Left renal pelvis (tissue), 4 donors: ENCODE data around the gene SH2B2. TPM values are rescaled to one million over a fixed set of nuclear protein-coding genes. Genes with fewer than 3 reads are reported as not detected.

Experiments used
- DNase-seq, 4 donors: peaks; one replicate each; pipeline ENCODE4 v3.0.0-alpha.2; 2013; ENCODE audit warnings: low read depth in 4 of 4, low spot score in 3 of 4
- polyA plus RNA-seq, 4 donors: library from polyadenylated mRNA; unstranded; fragments of 120-200 nt; gene quantifications; one replicate each; pipeline ENCODE4 v1.2.1, GENCODE V29; 2013; ENCODE audit not compliant: insufficient read length in 4 of 4

Gene SH2B2
- polyA plus RNA-seq, 4 donors: 1.7 to 5.4 (median 2.7) TPM

DNA sequence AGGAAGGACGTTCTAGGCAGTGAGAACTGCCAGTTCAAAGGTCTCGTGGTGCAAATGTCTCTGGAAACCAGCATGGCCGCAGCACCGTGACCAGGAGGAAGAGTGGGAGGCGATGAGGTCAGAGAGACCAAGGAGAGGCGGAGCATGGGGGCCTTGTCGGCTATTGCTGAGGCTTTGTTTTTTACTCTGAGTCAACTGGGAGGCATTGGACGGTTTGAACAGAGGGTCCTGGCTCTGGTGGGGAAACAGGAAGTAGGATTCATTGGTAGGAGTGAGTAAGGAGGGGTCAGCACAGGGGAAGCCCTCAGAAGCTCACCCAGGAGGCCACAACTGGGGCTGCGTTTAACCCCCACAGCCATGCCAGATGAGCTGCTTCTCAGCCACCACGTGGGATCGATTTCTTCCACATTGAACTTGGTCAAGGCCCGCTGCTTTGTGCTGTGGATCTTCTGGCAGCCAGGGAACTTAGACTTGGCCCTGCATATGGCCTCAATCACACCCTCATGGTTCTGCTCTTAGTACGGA lies 22.2 kb upstream of the SH2B2 start:
- no peak for DNase-seq

DNA sequence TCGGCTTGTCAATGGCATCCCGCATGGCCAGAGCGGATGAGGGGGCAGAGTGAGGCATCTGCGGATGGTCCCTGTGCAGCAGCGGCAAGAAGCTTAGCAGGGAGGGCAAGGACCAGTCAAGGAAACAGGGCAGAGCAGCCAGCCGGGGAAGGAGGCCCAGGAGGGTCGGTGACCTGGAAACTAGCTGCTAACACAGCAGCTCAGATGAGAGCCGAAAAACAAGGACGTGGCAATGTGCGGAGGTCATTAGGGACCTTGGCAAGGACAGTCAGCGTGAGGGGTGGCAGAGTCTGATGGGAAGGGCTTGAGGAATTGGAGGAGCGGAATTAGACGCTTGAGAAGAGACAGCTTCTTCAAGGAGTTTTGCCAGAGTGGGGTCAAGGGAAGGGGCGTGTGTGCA lies 20.1 kb upstream of the SH2B2 start:
- DNase-seq: no peak

DNA sequence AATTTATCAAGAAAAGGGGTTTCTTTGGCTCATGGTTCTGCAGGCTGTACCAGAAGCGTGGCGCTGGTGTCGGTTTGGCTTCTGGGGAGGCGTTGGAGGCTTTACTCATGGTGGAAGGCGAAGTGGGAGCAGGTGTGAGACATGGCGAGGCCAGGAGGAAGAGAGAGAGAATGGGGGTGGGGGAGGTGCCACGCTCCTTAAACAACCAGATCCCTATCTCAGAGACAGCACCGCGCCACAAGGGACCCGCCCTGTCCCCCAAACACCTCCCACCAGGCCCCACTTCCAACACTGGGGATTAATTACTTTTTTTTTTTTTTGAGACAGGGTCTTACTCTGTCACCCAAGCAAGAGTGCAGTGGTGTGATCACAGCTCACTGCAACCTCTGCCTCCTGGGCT lies 18.0 kb upstream of the SH2B2 start:
- DNase-seq: no peak

- no peak for DNase-seq
These were observed 16.3 kb upstream of the SH2B2 start for GRCh38 chr7:102270178-102270887.

DNA sequence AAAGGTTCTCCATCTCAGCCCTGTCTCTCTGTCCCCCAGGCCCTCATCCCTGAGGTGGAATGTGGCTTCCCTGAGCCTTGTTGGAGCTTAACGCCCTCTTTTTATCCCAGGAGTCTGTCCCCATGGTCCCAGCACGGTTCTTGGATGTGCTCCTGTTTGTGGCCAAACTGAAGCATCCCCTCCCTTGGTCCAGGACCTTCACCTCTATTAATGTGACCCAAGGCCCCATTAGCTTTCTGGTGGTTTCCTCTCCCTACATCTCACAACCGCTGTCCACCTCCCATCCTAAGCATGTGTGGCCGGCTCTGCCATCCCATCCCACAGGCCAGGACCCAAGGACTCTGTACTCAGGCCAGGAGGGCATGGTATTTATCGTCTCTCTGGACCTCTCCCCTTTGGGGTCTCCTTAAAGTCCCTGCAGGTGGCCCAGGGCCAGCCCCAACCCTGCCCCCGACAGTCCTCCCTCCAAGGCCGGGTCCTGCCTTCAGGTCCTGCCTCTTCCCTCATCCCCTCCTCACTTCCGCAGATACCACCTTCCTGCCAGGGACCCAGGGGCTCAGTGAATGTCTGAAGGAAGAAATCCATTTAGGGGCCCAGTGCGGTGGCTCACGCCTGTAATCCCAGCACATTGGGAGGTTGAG lies 15.4 kb upstream of the SH2B2 start:
- no peak for DNase-seq

DNA sequence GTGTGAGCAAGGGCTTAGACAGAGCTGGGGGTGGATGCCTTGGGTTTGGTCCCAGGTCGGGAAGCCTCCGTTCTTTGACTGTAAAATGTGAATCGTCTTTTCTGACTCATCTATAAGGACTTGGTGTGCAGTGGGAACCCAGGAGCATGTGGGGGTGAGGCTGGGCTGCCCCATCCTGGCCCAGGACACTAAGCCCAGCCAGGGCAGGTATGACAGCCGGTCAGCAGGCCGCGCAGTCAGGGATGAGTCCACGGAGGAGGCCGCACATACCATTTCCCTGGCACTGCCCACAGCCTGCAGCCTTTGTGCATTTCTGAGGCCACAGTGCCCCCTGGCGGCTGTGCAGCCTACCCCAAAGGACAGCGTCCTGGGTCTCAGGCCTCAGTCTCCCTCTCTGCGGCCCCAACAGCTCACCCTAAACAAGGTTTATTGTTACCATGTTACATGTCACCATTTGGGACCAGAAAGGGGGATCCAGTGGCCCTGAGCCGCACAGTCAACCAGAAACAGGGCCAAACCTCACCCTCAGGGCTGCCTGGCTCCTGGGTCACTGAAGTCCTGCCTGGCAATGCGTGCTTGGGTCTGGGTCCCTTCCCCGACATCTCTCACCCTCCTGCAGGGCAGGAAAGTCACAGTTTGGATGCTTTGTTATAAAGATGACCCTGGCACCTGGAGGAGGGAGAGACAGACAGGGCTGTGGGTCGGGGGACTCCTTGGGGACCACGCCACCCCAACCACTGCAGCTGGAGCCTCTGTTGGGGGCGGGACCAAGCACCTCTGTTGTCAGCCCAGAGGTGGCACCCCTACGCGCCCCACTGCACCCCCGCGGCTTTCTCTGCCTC lies 14.4 kb upstream of the SH2B2 start:
- no peak for DNase-seq

DNA sequence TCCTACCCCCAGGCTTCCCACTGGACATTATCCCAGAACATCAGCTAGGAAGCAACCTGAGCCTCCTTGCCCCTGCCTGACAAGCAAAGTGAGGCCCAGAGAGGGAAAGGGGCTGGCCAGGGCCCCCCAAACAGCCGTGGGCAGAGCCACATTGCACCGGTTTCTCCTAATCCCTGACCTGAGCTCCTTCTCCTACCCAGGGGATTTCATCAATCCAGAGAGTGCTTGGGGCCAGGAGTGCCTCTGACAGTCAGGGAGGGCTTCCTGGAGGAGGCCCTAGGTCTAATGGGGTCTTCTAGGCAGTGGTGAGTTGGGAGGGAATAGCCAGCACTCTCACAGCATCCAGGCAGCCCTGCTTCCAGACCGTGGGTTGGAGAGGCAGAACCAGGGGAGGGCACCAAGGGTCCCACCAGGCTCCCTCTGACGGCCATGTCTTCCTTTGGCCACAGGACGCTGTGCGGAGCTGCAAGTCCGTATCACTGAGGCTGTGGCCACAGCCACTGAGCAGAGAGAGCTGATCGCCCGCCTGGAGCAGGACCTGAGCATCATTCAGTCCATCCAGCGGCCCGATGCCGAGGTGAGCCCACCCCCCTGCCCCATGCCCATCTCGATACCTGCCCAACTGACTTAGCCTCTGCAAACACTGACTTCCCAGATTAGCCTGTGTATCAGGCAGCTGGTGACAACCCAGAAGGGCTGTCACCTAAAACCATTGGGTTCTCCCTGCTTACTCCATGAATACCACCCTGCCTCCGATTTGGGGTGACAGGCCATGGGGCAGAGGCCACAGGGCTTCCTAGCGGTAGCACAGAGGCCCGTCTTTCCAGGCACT lies 13.5 kb upstream of the SH2B2 start:
- DNase-seq: no peak

DNA sequence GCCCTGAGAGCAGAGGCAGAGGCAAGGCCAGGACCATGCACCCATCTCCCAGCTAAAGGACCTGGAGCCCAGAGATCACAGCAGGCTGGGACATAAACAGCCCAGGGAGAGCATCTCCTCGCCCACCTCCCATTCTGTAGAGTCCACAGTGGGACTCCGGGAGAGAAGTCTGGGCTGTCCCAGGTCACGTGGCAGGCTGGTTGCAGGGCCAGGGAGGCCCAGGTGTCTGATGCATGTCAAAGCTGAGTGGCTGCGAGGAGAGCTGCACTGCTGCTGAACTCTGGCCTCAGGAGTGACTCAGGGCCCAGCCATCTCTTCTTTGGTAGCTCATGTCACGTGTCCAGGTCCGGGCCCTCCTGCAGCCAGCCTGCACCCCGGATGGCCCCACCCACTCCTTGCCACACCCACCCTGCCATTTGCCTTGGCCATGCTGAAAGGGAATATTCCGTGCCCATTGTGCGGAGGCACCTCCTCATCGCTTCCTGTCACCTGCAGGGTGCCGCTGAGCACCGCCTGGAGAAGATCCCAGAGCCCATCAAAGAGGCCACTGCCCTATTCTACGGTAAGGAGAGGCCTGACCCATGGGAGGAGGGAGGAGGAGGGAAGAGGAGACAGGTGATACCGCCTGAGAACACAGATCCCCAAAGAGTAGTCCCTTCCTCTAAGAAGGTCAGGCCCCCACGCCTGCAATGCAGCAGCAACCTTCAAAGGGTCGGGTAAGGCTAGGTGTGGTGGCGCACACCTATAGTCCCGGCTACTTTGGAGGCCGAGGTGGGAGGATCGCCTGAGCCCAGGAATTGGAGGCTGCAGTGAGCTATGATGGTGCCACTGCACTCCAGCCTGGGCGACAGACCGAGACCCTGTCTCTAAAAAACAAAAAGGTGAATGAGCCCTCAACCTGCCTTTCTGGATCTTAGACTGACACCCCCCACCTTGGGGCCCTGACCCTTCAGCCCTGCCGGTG lies 12.6 kb upstream of the SH2B2 start:
- no peak for DNase-seq

- DNase-seq: no peak
These were observed 11.5 kb upstream of the SH2B2 start for GRCh38 chr7:102275123-102275703.

DNA sequence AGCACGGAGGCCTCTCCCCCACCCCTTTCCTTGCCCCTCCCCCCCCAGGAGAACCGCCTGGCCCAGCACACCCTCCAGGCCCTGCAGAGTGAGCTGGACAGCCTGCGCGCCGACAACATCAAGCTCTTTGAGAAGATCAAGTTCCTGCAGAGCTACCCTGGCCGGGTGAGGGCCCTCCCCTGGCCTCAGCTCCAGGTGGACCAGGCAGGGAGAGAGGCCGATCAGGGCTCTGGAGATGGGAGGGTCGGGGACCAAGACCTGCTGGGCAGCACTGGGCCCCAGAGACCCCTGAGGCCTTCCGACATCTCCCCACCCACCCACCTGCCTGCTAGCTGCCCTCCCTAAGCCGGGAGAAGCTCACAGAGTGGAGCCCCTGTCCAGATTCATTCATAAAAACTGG lies 8.8 kb upstream of the SH2B2 start:
- DNase-seq: no peak

DNA sequence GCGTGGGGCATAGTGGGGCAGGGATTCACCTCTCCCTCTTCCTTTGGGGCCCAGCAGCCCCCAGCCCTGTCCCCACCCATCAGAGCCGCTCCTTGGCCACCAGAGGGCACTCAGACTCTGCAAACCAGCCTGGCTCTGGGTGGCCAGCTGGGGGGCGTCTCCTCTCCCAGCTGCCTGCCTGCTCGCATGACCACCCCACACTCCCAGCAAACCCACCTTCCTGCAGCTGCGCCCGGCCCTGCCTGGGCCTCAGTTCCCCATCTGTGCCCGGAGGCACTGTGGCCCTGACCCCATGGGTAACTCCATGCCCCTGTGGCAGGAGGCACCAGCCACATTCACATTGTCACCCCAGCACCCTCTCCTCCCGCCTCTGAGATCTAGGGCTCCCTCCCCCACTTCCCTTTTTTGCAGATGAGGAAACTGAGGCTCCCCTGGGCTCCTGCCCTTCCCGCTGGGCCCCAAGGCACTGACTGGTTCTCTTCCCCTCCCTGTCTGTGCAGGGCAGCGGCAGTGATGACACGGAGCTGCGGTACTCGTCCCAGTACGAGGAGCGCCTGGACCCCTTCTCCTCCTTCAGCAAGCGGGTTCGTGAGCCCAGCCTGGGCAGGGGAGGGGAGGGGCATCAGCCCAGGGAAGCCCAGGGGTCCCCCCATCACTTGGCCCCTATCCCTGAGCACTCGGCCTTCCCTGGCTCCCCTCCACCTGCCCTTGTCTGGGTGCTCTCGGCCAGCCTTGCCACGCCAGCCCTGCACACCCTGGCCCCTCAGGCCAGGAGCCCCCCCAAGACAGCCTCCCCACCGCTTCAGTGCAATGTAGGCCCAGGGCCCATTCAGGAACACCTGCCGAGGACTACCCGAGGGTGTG lies 6.9 kb upstream of the SH2B2 start:
- no peak for DNase-seq

GRCh38 chr7:102280521-102280920 lies 6.1 kb upstream of the SH2B2 start:
- no peak for DNase-seq

DNA sequence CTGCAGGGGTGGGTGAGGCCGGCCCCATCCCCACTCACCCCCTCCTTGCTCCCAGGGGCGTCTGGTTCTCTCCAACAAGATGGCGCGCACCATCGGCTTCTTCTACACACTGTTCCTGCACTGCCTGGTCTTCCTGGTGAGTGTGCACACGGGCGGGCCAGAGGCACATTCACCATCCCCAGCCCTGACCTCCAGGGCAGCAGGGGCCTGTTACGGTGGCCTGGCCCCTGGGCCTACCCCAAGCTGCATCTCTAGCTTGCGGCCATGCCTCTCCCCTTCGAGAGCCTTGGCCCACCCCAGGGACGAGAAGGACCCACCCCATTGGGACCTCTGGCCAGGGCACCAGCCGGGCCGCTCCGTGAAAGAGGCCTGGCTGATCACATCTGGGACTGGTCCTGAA lies 4.9 kb upstream of the SH2B2 start:
- DNase-seq: no peak

- DNase-seq: no peak
These were observed 4.0 kb upstream of the SH2B2 start for GRCh38 chr7:102282465-102283362.

- no peak for DNase-seq
These were observed 3.0 kb upstream of the SH2B2 start for GRCh38 chr7:102283477-102284189.

- DNase-seq: no peak
These were observed 2.3 kb upstream of the SH2B2 start for GRCh38 chr7:102284399-102284798.
